Measurements from ENCODE around the gene ZDHHC15. TPM values are rescaled to one million over a fixed set of nuclear protein-coding genes. Genes with fewer than 3 reads are reported as not detected.
"Not testable (repeated sequence)": the region's sequence is repeated elsewhere in the genome, so short reads cannot be mapped to it uniquely, and the experiment has no call there.

Gene ZDHHC15
- total RNA-seq, 4 donors from 2014 or later: 0.29 to 8.6 (median 3.2) TPM

- TF ChIP-seq CTCF (IDR thresholded peaks at IDR 0.05) (no peak), POLR2A (IDR thresholded peaks at IDR 0.05) (no peak)
- intact Hi-C loops (cut with DNase I; ENCODE audit: low total_unique reads): no loop called here
- no peaks in the 10 kb centered on the region for H3K27me3 ChIP-seq
- no peak overlapping the region for H3K27ac ChIP-seq
- H3K4me3 ChIP-seq: no peak overlapping the region
- DNase-seq: no peak
- H3K4me1 ChIP-seq: no peaks in the 10 kb centered on the region
- no peaks in the 10 kb centered on the region for H3K9me3 ChIP-seq
- no peaks in the 10 kb centered on the region for H3K36me3 ChIP-seq
Measured at GRCh38 chrX:75483933-75484332, 38.9 kb downstream of the ZDHHC15 start.

GRCh38 chrX:75461780-75462179 lies 61.1 kb downstream of the ZDHHC15 start:
- H3K4me3 ChIP-seq; H3K4me1 ChIP-seq; H3K27ac ChIP-seq; H3K9me3 ChIP-seq; H3K36me3 ChIP-seq; intact Hi-C loops (cut with DNase I; ENCODE audit: low total_unique reads); H3K27me3 ChIP-seq; DNase-seq: not testable (repeated sequence)

- intact Hi-C loops (cut with DNase I; ENCODE audit: low total_unique reads): no loop called here
Measured at GRCh38 chrX:75421688-75422230, 101.1 kb downstream of the ZDHHC15 start.

GRCh38 chrX:75407153-75407552 lies 115.7 kb downstream of the ZDHHC15 start:
- intact Hi-C loops (cut with DNase I; ENCODE audit: low total_unique reads): not testable (repeated sequence)

More at GRCh38 chrX:75421688-75422230, 101.1 kb downstream of the ZDHHC15 start:
- H3K4me3 ChIP-seq: no peak overlapping the region
- H3K4me1 ChIP-seq: no peaks in the 10 kb centered on the region
- TF ChIP-seq CTCF (IDR thresholded peaks at IDR 0.05): no peak
- TF ChIP-seq POLR2A (IDR thresholded peaks at IDR 0.05): no peak
- no peaks in the 10 kb centered on the region for H3K27me3 ChIP-seq
- no peak for DNase-seq
- no peak overlapping the region for H3K27ac ChIP-seq
- H3K36me3 ChIP-seq: no peaks in the 10 kb centered on the region
- no peaks in the 10 kb centered on the region for H3K9me3 ChIP-seq

GRCh38 chrX:75390470-75390869 lies 132.4 kb downstream of the ZDHHC15 start:
- H3K4me3 ChIP-seq: no peak overlapping the region
- intact Hi-C loops (cut with DNase I; ENCODE audit: low total_unique reads): no loop called here
- peaks cover 0 to 4% of the 10 kb centered on the region in 2 donors for H3K9me3 ChIP-seq
- no peaks in the 10 kb centered on the region for H3K27me3 ChIP-seq
- TF ChIP-seq CTCF (IDR thresholded peaks at IDR 0.05): no peak
- no peak for TF ChIP-seq POLR2A (IDR thresholded peaks at IDR 0.05)
- no peaks in the 10 kb centered on the region for H3K36me3 ChIP-seq
- no peaks in the 10 kb centered on the region for H3K4me1 ChIP-seq
- no peak overlapping the region for H3K27ac ChIP-seq
- DNase-seq: no peak

More at GRCh38 chrX:75407153-75407552, 115.7 kb downstream of the ZDHHC15 start:
- not testable (repeated sequence) for H3K27me3 ChIP-seq, H3K4me1 ChIP-seq, H3K27ac ChIP-seq, H3K4me3 ChIP-seq, H3K9me3 ChIP-seq, H3K36me3 ChIP-seq, DNase-seq

- DNase-seq: no peak
- intact Hi-C loops (cut with DNase I; ENCODE audit: low total_unique reads): no loop called here
- no peak overlapping the region for H3K4me3 ChIP-seq
- no peaks in the 10 kb centered on the region for H3K4me1 ChIP-seq
- H3K9me3 ChIP-seq: no peaks in the 10 kb centered on the region
- no peaks in the 10 kb centered on the region for H3K36me3 ChIP-seq
- TF ChIP-seq CTCF (IDR thresholded peaks at IDR 0.05): no peak
- TF ChIP-seq POLR2A (IDR thresholded peaks at IDR 0.05): no peak
- no peak overlapping the region for H3K27ac ChIP-seq
- no peaks in the 10 kb centered on the region for H3K27me3 ChIP-seq
Measured at GRCh38 chrX:75369721-75370120, 153.1 kb downstream of the ZDHHC15 start.

Measured in uterus (tissue), 4 donors.